ENCODE measurements around the gene IL13RA2.

DNA sequence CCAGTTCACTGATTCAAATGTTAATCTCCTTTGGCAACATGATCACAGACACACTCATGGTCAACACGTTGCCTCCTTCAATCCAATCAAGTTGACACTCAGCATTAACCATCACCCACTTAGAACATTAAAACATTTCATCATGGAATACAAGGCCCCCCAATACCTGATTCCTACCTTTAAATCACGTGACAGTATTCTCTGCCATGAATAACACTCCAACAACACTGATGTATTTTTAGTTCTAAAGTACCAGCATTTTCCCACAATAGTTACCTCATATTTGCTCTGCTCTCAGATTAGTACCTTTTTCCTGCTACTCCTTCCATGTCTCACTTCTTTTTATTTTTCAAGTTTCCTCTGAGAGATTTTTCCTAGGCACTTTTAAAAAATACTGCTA is 19.6 kb downstream of the IL13RA2 start:
- TF ChIP-seq CTCF (IDR thresholded peaks at IDR 0.05) = no peak
- no peak for TF ChIP-seq POLR2A (IDR thresholded peaks at IDR 0.05)

Data from adrenal gland (tissue), 5 donors.